Suppressor macrophage (primary cell): ENCODE measurements around the gene COL3A1.

Experiments used
- DNase-seq, 4 experiments: peaks; one replicate each; pipeline ENCODE4 v3.0.0-alpha.2; 2020 to 2022

The COL3A1 gene

DNA sequence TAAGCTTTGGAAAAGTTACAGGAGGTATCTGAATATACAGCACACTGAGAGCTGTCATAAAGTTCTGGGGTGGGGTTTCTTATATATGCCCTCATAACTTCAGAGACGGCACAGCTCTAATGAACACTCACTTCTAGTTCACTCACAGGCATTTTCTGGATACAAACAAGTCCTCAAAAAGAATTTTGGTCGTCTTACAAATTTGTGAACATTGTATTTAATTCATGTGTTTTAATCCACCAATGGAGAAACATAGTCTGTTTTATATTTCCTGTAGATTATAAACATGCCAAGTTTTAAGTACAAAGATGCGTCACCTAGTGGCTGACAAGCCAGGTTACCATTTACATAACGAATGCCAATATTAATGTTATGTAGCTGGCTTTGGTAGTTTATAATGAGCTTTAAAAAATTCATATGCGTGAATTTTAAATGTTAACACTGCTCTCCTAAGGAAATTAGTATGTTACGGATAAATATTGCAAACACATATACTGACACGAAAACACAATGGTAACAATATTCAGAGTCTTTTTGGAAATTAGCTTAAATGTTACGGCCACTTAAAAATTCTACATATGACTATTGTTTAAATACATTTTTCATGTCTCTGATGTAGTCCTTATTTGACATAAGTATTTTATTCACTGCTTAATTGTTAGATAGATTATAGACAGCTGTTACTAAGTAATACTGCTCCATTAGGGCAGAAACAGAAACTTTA is 2.5 kb downstream of the COL3A1 start:
- no peak for DNase-seq

DNA sequence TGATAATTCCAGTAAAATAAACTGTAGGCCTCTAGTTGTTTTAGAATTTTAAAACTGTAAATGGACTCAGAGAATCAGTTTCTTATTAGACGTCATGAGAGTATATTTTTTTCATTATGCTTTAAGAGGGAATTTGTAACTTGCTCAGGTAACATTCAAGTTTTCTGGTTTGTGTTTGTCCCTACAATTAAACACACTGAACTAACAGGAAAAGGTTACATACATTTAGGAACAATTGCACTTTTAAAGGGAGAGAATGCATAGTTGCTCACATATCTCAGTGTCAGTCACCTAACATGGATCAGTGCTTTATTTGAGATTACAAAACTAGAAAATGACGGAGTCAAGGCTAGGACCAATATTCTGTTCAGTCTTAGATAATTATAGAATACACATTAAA is 3.1 kb downstream of the COL3A1 start:
- DNase-seq: no peak

DNA sequence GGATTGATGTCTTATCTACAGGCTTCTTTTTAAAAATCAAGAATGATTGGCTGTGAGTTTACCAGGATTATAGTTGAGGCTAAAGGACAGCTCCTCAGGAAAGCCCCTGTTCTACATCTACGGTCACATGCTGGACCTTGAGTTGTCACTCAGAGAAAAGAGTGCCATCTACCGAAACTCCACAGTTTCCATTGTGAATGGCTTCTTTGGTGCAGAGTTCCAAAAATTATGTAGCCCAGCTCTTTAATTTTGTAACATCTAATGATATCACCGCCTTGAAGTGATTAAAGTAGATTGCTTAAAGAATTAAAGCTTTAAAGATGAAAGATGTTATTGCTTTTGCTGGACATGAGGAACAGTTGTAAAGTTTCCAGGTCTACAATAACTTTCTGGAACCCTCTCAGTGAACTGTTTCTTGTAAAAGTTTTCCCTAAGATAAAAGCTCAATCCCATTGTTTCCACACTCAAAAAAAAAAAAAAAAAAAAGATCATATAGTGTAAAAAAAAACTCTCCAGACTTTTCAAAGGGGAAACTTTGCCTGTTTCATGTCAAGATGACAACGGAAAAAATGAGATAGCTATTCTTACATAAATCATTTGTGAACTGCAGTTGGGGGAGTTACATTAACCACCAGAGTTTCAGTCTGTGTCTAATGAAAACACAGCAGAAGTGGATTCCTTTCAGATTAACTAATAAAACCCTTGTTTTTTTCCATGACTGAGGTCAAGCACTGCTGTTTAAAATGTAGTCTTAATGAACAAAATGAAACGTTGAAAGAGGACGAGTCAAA is 4.3 kb downstream of the COL3A1 start:
- DNase-seq: peak in 1 of 4 experiments; percentile 2

DNA sequence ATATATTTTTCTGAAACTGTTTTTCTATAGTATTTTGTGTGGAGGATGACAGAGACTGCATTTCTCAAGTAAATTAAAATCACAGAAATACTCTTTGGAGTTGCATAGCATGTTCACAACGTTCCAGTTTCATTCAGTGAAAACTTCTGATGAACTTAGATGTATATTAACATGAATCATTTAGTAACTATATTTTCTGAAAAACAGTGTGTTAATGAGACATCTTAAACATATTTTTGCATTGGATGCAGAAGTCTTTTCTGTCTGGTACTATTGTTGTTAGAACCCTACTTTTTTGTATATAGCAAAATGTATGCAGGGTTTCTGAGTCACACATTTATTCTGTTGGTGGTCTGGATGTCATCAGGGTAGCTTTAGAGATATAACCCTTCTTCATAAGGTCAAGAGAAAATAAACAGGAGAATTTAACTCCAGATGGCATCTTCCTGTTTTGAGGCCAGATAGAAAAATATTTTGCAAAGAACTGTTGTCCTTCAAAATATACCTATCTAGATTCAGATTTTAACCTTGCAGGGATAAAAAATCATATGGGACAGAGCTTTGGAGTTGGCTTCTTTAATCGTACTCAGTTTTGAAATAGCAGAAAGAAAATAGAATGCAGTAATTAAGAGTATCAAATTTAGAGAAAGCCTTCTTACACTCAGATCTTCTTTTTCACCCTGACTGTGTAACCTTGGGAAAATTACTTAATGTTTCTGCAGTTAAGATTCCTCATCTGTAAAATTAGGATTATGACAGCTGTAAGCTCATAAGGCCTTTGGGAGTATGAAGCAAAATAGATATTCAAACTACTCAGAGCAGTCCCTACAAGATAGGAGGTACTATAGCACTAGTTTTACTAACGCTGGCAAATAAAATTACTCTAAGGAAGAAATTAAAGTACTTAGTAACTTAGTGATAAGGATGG is 5.3 kb downstream of the COL3A1 start:
- DNase-seq: no peak

DNA sequence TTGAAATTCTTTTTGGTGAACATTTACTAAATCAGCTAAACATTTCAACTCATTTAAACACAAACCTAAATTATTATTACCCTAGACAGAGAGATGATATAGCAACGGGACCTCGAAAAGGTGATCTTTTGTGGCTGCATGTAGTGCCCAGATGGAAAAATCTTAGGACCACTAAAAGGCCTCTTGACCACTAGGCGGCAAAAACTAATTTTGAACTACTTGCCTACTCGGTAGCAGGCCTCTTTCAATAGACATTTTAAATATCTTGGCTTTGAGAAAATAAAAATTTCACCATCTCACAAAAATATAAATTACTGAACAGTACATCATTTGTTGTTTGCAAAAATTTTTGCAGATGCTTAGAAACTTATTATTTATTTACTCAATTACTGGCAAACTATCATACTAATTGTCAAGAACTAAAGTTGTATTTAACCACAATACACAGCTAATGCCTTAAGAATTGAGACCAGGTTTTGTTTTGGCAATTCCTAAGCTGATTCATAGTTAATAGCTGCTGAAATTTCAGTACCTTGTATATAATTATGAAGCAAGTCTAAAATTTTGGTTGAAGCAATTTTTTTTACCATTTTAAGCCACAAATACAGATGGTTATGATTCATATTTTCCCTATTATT is 9.4 kb downstream of the COL3A1 start:
- DNase-seq: no peak

DNA sequence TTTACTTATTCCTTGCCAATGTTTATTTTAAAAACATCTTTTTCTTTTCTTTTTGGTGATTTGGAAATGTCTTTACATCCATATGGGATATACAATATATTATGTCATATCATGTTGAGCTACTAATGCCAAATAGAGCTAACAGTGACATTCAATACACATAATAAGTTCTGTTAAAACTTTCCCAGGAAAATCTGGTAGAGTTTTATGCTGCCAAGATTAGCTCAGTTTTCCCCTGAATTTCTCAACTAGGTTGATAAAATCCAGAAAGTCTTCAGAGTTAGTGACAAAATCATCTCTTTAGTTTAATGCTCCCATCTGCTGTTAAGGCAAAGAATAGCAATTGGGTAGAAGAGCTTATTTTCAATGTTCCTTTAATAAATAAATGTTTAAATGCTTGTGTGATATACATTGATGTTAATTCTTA is 9.9 kb downstream of the COL3A1 start:
- DNase-seq: no peak

DNA sequence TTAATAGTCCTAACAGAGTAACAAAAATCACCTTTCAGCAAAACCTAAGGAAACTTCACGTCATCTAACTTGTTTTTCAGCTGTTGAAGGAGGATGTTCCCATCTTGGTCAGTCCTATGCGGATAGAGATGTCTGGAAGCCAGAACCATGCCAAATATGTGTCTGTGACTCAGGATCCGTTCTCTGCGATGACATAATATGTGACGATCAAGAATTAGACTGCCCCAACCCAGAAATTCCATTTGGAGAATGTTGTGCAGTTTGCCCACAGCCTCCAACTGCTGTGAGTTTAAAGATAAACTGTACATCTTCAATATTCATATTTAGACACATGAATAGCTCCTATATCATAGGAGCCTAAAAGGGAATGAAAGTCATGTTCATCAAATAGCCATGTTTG is 10.5 kb downstream of the COL3A1 start:
- no peak for DNase-seq

DNA sequence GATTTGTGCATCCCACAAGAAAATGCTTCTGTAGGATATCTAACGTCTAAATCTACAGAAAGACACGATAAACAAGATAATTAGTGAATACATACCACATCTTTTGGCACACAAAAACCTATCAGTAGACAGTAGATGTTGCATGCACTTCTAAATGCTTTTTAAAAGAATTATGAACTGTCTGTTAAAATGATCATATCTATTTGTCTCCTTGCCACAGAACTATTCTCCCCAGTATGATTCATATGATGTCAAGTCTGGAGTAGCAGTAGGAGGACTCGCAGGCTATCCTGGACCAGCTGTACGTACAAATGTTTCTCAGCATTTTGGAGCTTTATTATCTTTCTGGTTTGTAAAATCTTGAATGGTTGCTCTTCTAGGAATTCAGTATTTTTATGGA is 12.7 kb downstream of the COL3A1 start:
- DNase-seq: no peak

DNA sequence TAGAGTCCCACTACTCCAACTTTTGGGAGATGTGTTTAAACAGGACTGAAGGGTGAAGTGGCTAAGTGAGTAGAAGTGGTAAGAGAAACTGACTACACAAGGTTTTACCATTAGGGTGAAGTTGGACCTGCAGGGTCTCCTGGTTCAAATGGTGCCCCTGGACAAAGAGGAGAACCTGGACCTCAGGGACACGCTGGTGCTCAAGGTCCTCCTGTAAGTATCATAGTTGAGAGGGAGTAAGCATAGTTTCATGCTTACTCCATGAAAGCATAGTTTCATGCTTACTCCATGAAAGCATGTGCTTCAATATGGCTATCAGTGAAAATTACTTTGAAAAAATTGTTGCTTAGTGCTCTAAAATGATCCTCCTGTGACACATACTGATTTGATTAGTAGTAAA is 19.1 kb downstream of the COL3A1 start:
- DNase-seq: no peak

DNA sequence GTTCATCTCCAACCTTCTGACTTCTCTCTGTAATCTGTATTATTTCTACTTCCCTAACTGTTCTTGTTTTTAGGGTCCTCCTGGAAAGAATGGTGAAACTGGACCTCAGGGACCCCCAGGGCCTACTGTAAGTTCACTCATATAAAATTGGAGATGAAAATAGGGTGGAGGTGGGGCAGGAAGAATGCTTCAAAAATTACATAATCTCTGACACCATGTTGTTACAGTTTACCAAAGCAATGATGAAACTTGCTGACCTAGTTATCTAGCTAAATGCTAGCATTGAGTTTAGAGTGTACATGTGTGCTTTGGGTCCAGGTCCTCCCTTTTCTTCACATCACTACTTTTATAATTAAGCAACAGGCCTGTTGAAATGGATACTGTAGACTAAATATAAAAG is 23.1 kb downstream of the COL3A1 start:
- no peak for DNase-seq

DNA sequence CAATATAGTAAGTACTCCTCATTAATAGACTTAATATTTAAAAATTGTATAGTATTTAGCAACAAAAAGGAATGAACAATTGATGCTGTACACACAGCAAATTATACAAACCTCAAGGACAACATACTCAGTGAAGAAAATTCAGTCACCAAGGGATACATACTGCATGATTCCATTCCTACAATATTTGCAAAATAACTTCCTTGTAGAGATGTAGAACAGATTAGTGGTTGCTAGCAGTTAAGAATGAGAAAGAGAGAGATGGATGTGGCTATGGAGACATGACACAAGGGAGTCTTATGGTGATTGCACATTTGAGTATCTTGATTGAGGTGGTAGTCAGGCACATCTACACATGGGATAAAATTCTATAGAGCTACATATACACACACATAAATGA is 26.0 kb downstream of the COL3A1 start:
- DNase-seq: no peak

DNA sequence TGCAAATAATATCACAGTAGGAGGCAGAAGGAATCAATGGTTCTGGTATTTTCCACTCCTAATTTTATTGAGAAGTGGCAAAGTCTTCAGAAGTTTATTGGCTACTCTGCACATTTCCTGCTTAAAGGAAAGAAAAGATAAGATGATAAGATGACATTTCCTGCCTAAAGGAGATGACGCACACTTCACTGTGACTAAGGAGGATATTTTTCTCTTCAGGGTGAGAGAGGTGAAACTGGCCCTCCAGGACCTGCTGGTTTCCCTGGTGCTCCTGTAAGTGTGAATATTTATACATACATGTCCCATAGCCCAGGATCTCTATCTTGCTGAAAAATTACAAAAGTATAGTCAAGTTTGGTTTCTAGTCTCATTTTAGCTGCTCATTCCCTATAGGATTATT is 27.9 kb downstream of the COL3A1 start:
- no peak for DNase-seq

DNA sequence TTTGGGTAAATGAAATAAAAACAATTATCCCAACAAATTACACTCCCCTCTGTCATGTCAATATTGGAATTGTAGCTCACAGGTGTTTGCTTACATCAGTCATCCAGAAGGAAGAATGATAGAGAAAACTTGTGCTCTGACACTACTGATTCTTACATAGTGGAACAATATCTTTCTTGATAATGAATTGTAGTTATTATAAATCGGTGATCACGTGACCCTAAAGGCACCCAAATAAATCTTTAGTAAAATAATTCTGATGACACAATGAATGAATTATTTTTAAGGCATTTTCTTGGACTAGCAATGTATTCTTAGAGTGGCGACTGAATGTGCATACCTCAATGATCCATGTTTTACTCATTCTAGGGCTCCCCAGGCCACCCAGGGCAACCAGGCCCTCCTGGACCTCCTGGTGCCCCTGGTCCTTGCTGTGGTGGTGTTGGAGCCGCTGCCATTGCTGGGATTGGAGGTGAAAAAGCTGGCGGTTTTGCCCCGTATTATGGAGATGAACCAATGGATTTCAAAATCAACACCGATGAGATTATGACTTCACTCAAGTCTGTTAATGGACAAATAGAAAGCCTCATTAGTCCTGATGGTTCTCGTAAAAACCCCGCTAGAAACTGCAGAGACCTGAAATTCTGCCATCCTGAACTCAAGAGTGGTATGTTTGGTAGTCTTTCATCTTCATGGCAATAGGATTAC is 34.5 kb downstream of the COL3A1 start:
- no peak for DNase-seq

DNA sequence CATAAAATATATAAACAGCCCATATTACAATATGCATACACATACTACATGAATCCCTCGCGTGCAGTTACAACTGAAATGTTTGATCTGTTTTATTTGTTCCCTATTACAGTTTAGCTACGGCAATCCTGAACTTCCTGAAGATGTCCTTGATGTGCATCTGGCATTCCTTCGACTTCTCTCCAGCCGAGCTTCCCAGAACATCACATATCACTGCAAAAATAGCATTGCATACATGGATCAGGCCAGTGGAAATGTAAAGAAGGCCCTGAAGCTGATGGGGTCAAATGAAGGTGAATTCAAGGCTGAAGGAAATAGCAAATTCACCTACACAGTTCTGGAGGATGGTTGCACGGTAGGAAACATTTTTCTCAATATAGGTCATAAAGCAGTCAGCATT is 36.4 kb downstream of the COL3A1 start:
- no peak for DNase-seq

DNA sequence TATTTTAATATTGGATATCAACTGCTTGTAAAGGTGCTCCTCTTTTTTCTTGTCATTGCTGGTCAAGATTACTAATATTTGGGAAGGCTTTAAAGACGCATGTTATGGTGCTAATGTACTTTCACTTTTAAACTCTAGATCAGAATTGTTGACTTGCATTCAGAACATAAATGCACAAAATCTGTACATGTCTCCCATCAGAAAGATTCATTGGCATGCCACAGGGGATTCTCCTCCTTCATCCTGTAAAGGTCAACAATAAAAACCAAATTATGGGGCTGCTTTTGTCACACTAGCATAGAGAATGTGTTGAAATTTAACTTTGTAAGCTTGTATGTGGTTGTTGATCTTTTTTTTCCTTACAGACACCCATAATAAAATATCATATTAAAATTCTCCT is 38.2 kb downstream of the COL3A1 start:
- no peak for DNase-seq

DNA sequence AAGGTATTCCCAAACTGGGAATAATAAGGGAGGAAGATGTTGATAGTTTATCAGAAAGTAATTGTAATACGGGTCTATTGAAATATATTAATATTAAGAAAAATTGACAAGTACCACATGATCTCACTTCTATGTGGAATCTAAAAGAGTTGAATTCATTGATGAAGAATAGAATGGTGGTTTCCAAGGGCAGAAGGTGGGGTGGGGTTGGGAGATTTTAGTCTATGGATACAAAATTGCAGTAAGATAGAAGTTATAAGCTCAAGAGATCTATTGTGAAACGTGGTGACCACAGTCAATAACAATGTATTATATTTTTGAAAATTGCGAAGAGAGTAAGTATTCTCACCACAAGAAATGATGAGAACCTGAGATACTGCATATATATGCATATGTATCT is 38.9 kb downstream of the COL3A1 start:
- DNase-seq: no peak

DNA sequence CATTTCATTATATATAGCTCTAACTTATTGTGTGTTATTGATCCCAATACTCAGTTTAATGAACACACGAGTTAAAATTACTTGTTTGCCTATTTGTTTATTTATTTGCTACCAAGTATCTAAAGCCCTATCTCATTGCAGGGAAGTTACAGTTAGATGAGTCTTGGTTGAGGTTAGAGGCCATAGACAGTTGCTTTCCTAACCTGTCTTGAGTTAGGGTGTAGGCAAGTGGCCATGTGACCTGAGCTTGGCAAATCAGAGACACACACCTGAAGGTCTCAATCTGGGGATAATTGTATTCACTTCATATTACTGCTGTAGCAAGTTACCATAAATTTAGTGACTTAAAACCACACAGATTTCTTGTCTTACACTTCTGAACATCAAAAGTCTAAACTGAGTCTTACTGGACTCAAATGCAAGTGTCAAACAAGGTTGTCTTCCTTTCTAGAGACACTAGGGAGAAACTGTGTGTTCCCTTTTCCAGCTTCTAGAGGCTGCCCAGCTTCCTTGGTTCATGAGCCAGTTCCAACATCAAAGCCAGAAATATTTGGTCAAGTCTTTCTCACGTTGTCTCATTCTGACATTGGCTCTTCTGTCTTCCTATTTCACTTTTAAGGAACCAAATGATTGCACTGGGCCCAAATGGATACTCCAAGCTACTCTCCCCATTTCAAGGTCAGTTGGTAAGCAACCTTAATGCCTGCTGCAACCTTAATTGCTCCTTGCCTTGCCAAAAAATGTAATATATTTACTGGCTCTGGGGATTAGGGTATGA is 39.7 kb downstream of the COL3A1 start:
- no peak for DNase-seq

DNA sequence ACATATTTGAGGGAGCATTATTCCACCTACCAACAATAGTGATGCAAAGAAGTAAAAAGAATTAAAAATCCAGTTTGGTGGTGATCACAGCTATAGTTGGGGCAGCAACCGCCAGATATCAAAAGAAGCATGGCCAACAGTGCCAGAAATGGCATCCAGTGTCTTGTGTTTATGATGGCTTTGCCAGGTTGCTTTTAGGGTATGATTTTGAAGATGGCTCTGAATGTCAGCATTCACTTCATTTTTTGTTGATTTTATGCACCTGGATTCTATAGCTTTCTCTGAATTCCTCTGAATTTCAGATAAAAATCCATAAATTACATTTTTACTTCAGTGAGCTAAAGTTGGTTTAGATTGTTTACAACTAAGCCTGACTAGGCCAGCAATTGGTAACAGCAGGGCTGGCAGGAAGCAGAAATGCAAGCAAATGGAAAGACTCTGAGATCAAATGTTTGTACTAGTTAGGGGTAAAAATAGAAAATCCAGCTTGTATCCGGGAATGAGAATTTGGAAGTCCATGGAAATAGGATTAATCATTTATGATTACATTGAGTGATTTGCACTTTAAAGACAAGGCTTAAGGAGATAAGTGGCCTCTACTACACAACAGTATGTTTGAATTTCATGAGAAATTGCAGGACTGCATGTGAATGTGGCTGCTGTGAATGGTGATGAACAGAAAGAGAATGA is 40.4 kb downstream of the COL3A1 start:
- no peak for DNase-seq

DNA sequence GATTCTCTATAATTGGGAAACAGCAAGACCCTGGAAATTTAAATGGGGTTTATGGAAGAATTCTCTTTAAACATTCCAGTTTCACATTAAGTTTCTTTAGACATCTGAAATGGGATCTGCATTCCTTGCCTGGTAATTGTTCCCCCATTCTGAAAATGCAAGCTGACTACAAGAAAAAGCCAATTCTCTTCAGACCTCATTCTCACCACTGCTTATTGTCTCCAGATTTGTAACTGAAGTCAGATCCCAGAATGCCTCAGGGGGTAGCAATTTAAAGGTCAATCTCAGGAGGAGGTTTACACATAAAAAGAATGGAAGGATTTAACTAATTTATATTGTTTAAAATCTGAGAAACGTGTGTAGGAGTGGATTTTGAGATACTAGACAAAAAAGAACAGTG is 41.2 kb downstream of the COL3A1 start:
- DNase-seq: no peak

DNA sequence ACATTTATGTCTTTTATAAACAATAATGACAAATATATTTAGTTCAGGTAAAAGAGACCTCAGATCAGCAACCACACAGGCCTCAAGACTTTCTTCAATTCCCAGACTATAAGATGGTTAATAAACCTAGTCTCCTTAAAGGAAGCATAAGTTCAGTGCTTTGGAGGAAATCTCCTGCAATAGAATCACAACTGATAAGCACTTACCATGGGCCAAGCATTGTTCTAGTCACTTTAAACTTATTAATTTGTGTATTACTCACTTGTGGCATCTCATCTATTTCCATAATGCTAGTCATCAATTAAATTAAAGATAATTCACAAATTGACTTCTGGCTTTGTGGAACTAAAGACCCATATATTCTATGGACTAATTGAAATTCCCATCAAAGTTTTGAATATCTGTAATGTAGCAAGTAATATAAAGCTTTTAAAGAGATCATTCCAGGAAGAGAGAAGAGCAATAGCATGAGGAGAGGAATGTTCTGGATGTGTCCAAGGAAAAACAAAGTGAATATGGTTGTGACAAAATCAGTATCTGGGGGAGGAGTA is 42.2 kb downstream of the COL3A1 start:
- DNase-seq: no peak
